Stimulated activated CD8-positive, alpha-beta memory T cell treated with anti-CD3 and anti-CD28 coated beads, Interleukin-15, amount 100 ng/mL, for 4 hours (primary cell): ENCODE results near the gene LPAR3.
"Not testable (repeated sequence)": the region's sequence is repeated elsewhere in the genome, so short reads cannot be mapped to it uniquely, and the experiment has no call there.

Experiments used
- DNase-seq, 2 donors: peaks; one replicate each; pipeline ENCODE4 v3.0.0-alpha.2; 2020; ENCODE audit warnings: low read depth in 2 of 2

Gene LPAR3

DNA sequence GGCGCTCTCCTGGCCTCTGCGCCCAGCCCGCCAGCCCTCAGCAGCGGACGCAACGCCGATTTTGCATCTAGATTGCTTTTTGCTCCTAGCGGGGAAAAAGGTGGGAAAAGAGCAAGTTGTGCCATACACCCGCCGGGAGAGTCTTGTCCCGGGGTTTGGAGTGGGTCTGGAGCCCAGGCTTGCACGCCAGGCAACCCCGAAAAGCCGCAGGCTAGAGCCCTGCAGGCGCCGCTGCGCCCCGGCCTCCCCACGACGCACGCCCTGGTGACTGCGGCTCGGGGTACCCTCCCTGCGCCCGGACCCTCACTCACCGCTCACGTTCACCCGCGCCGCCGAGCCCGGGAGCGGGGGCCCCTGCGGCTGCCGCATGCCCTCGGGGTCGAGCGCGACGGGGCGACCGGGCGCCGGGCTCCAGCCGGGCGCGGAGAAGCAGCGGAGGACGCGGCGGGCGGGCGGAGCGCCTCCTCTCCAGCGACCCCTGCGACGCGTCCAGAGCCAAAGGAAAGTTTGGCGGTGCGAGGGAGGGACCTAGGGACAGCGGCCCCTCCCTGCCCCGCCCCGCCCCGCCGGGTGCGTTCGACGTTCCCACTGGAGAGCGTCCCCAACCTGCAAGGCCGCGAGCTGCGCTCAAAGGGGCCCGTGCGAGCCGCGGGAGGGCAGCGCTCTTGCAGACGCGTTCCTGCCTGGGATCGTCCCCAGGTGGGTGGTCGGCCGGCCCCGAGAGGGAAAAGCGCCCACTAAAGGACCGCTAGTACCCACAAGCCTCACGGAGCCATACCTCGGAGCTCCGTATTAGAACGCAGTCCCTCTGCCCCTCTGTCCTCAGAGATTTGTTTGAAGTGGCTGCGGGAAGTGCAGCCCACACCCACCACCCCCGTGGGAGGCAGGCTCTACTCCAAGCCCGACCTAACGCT lies at the start of gene LPAR3:
LPAR3 (minus strand) TSS at position 502 of the 914 bp plus-strand sequence. CDS start 27,086 bp downstream, outside the sequence.
- no peak for DNase-seq

GRCh38 chr1:84941843-84942242 lies 48.8 kb upstream of the LPAR3 start:
- no peak for DNase-seq

DNA sequence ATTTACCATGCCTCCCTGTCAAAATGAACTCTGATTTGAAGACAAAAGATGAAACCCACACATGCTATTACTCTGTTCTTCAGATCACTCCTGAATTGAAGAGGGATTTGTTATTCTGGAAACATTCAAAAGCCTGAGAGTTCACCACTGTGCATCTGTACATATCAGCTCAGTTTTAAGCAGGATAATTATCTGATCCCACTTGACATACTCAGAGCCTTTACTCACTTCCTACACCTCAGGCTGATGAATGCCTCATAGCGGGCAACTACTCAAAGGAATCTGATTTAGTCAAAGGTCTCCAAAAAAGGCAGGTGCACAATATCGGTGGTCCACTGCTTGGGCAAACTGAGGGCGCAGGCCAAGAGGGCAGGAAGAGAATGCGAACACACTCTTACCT lies 47.5 kb upstream of the LPAR3 start:
- DNase-seq: no peak

DNA sequence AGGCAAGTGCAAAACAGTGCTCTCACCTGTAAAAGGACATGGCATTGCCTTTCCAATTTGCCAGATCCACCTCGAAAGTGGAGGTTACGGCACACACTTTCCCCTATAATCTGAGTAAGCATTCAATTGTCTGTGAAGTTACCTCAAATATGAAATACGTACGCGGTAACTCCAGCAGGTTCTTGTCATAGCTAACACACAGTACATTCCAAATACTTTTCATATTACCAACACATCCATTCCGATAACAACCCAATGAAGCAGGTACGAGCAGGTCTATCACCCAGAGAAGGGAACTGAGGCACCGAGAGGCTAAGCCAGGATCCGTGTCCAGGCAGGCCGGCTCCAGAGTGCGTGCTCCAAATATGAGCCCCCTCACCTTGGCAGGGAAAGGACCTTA lies 46.8 kb upstream of the LPAR3 start:
- DNase-seq: no peak

DNA sequence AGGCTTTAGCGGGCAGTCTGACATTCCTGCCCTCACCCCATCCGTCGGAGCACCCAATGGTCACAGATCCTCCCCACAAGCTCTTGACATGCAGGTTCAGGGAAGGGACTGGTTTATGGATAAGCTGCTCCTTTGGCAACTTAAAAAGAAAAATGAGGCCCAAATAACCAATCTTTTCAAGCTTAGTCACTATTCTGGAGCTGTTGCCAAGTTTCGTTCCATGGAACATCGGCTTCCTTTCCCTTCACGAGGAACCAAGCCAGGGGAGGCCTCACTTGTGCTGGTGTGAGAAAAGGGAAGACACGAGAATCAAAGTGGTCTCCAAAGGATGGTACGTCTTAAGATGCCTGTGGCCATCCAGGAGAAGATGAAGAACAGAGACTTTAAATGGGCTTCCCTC lies 46.1 kb upstream of the LPAR3 start:
- DNase-seq: no peak

GRCh38 chr1:84936116-84936810 lies 43.3 kb upstream of the LPAR3 start:
- DNase-seq: no peak

- no peak for DNase-seq
Measured at GRCh38 chr1:84933011-84933611, 40.1 kb upstream of the LPAR3 start.

- DNase-seq: no peak
Measured at GRCh38 chr1:84930831-84931230, 37.8 kb upstream of the LPAR3 start.

DNA sequence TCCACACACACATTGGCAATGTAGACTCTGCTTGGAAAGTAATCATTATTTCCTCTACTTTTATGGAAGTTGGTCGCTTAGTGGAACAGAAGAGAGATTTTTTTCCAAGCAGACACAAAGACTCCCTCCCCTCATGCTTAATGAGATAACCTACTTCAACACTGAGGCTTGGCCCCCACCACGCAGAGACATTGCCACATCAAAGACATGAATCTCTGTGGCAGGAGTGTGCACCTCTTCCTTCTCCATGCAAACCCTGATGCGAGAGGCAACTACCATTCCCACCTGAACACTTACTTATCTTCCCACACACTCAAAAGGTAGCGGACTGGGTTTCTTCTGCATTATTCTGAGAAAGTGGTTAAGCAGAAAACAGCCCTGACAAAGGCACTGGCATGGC lies 37.3 kb upstream of the LPAR3 start:
- DNase-seq: no peak

DNA sequence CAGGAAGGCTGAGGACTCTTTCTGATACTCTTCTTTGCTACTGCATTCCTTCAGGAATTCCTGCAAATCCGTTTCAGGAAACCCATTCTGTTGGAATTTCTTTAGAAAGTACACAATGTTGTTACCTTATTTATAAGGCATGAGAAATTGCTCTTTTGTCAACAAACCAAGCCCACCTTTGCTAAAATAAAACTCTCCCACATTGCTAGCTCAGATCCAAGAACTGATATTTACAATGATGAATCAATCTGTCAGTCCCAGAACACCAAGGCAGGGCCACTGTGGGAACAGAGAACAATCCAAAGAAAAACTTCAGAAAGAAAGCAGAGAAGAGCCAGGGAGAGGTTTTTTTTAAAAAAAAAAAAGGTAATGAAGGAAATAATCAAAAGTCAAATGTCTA lies 36.6 kb upstream of the LPAR3 start:
- no peak for DNase-seq

DNA sequence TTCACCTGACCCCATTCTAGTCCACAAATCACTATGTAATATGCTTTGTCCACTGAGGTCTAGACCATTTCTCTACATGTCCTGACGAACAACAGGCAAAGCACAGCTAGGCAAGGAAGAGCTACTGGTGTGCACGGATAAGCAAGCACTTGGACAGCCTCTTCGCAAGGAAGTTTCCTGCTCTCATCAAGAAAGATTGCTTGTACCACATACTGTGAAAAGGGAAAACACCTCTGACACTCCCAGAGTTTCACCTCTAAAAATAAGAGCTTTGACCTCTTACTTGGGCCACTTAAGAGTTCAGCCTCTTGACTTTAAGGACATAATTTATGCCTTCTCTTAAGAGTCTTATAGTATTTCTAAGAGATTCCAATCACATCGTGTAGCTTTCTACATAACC lies 36.0 kb upstream of the LPAR3 start:
- DNase-seq: no peak

- no peak for DNase-seq
Measured at GRCh38 chr1:84923317-84923716, 30.3 kb upstream of the LPAR3 start.

- no peak for DNase-seq
Measured at GRCh38 chr1:84920159-84920558, 27.2 kb upstream of the LPAR3 start.

GRCh38 chr1:84919461-84919970 lies 26.5 kb upstream of the LPAR3 start:
- DNase-seq: no peak

DNA sequence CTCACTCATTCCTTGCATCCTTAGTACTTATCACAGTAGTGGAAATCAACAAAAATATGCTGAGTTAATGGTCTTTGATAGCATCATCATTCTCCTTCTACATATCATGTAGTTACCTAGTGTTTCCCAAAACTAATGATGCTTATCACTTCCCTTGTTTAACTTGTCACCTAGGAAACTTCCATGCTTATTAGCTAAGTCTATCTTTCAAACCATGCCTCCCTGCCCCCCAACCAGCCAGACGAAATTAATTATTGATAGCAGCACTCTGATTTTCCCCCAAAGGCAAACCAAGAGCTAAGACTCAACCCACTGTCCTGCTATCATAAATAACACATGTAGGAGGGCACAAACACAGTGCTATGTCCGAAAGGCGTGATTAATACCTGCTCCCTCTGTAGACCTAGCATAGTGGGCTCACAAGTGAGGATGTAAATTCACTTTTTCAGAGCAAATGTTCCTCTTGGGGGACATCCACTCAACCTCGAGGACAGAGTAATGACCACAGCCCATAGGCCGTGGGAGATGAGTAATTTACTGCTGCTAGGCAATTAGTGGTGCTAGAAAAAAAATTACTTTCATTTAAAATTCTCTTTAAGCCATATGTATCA lies 25.8 kb upstream of the LPAR3 start:
- no peak for DNase-seq

- DNase-seq: no peak
Measured at GRCh38 chr1:84916897-84917296, 23.9 kb upstream of the LPAR3 start.

- no peak for DNase-seq
Measured at GRCh38 chr1:84913555-84913892, 20.5 kb upstream of the LPAR3 start.

DNA sequence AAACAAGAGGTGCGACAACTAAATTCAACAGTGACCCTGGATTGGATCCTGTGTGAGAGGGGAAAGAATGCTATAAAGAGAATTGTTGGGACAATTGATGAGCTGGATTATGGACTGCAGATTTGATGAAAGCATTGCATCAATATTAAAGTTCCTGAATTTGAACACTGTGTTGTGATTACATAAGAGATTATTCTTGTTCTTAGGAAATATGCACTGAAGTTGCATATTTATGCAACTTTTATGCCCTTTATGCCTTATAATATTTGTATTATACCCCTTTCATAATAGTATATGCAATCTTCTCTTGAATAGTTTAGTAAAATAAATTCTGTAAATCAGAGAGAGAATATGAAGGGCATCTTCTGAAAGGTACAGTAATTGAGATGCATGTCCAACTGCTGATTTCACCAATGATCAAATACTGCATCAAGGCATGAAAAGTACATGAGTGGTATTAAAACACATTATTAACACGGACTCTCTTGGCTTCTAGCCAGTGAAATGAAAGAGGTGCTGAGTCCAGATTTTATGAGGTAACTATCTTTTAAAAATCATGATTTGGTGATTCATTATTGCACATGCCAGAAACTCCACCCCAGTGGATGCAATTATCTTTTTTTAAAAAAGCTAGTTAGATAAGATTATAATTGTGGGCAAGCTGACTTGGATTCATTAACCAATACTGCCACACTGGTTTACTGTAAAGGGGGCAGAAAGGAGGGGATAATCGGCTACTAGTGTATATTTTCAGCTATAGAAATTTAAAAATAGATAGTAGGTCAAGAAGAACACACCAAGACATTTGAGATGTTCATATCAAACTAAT lies 19.9 kb upstream of the LPAR3 start:
- DNase-seq: no peak

DNA sequence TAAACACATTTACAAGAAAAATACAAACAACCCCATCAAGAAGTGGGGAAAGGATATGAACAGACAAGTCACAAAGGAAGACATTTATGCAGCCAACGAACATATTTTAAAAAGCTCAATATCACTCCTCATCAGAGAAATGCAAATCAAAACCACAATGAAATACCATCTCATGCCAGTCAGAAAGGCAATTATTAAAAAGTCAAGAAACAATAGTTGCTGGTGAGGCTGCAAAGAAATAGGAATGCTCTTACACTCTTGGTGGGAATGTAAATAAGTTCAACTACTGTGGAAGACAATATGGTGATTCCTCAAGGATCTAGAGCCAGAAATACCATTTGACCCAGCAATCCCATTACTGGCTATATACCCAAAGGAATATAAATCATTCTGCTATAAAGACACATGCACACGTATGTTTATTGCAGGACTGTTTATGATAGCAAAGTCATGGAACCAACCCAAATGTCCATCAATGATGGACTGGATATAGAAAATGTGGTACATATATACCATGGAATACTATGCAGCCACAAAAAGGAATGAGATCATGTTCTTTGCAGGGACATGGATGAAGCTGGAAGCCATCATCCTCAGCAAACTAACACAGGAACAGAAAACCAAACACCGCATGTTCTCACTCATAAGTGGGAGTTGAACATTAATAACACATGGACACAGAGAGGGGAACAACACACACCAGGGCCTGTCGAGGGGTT lies 15.9 kb upstream of the LPAR3 start:
- not testable (repeated sequence) for DNase-seq

- DNase-seq: no peak
Measured at GRCh38 chr1:84907095-84907827, 14.3 kb upstream of the LPAR3 start.
